Adrenal gland (tissue), 12 donors: ENCODE results near the gene LIG1. TPM values are rescaled to one million over a fixed set of nuclear protein-coding genes. Genes with fewer than 3 reads are reported as not detected.

Experiments
- DNase-seq, 7 donors: peaks; one replicate each; pipeline ENCODE4 v3.0.0-alpha.2; 2019 to 2020
- H3K27ac ChIP-seq, 5 donors: fragments of 200-600 bp; sonication (generic) in 4 of 5; 1 replicate in 3 of 5; 2 replicates in 2 of 5; pipeline versions ENCODE4 v1.5.1 to v1.8.0; 2016 to 2020; ENCODE audit warnings: mild to moderate bottlenecking in 1 of 5
- H3K27me3 ChIP-seq: fragments of 200-600 bp; 2 replicates; pipeline ENCODE4 v1.8.0; 2021
- H3K36me3 ChIP-seq, 2 donors: fragments of 200-600 bp; replicated peaks in 1 of 2; 1 replicate in 1 of 2; 2 replicates in 1 of 2; pipeline versions ENCODE4 v1.5.1 to v1.8.0; 2018 to 2022
- H3K4me1 ChIP-seq, 2 donors: fragments of 200-600 bp; replicated peaks in 1 of 2; 1 replicate in 1 of 2; 2 replicates in 1 of 2; pipeline versions ENCODE4 v1.5.1 to v1.8.0; 2018 to 2021
- H3K4me3 ChIP-seq, 4 donors: fragments of 200-600 bp; sonication (generic) in 3 of 4; one replicate each; pipeline ENCODE4 v1.5.1; 2016 to 2018
- H3K9me3 ChIP-seq, 3 donors: fragments of 200-600 bp; sonication (generic) in 1 of 3; replicated peaks in 1 of 3; 1 replicate in 2 of 3; 2 replicates in 1 of 3; pipeline versions ENCODE4 v1.5.1 to v1.8.0; 2016 to 2021
- CTCF ChIP-seq, 6 experiments: fragments of 450-650 bp in 4 of 6; fragments of 200-600 bp in 2 of 6; sonication (generic) in 1 of 6; IDR thresholded peaks; 1 replicate in 5 of 6; 2 replicates in 1 of 6; pipeline versions ENCODE4 v1.5.1 to v1.8.0; 2016 to 2021; ENCODE audit warnings: antibody characterized with exemption in 6 of 6, mild to moderate bottlenecking in 2 of 6, moderate library complexity in 1 of 6
- POLR2A ChIP-seq, 2 donors: fragments of 450-650 bp; IDR thresholded peaks; one replicate each; pipeline ENCODE4 v1.6.1; 2017; ENCODE audit warnings: antibody characterized with exemption in 2 of 2, mild to moderate bottlenecking in 2 of 2, moderate library complexity in 1 of 2
- WGBS, 4 donors: extraction: QIAGEN DNeasy Blood & Tissue Kit in 2 of 4; methylation state at CpG; one replicate each; pipeline versions ENCODE4 v1.1.5 to v1.1.7; 2013 to 2017; 5-methylcytosine and 5-hydroxymethylcytosine counted together
- intact Hi-C, 2 donors: fragments of 100-400 bp; cut with DNase I; formaldehyde crosslinking; loops; one replicate each; pipeline versions ENCODE4 v1.14.1 to v1.15.0; 2022 to 2023
- polyA plus RNA-seq, 3 donors: library from polyadenylated mRNA; stranded (reverse); fragments of 200-250 nt in 2 of 3; fragments of 350-450 nt in 1 of 3; fragmentation: Illumina TruSeq in 1 of 3; extraction: RNeasy Lipid Tissue Mini Kit (QIAGEN cat#74804) in 1 of 3; gene quantifications; one replicate each; pipeline ENCODE4 v1.2.3, GENCODE V29; 2013 to 2014
- total RNA-seq, 9 donors: library from RNA; depleted of rRNA in 4 of 9; stranded (reverse); fragments of >200 nt in 4 of 9; fragments of 120-200 nt in 1 of 9; fragmentation: NEBNext Ultra II Directional in 1 of 9; extraction: Animal tissue kit (Norgen Biotek cat#: 25700) in 1 of 9; gene quantifications; one replicate each; pipeline versions ENCODE4 v1.1.0 to v1.2.4, GENCODE V29; 2013 to 2023
- donor health status: healthy with polysubstance abuse.
- donor health status: Bipolar disorder and iron deficiency.
- donor health status: DM: yes; HTN: yes; CAD: no.
- donor health status: DM: no; HTN: no; CAD: no.
- donor health status: DM: no; HTN: no; CAD: no.
- donor health status: DM: yes; HTN: yes; CAD: no.

Gene LIG1
- total and polyA plus RNA-seq, 12 donors, result 7.5 to 79.6 (median 15.7) TPM

- TF ChIP-seq CTCF (IDR thresholded peaks at IDR 0.05) (no peak), POLR2A (IDR thresholded peaks at IDR 0.05) (no peak)
- H3K36me3 ChIP-seq, result no peaks in the 10 kb centered on the region
- no peaks in the 10 kb centered on the region for H3K27me3 ChIP-seq
- DNase-seq, result no peak
- H3K4me1 ChIP-seq, result no peaks in the 10 kb centered on the region
- 86 to 90% (median 87%) methylated on average over 10 to 12 of the region's 12 CpGs for WGBS, 4 donors
- H3K27ac ChIP-seq, result no peak overlapping the region
- H3K9me3 ChIP-seq, result no peaks in the 10 kb centered on the region
- H3K4me3 ChIP-seq, result no peak overlapping the region
- intact Hi-C loops, result no loop called here
Observed at GRCh38 chr19:48158210-48158790, 11.8 kb downstream of the LIG1 start.

DNA sequence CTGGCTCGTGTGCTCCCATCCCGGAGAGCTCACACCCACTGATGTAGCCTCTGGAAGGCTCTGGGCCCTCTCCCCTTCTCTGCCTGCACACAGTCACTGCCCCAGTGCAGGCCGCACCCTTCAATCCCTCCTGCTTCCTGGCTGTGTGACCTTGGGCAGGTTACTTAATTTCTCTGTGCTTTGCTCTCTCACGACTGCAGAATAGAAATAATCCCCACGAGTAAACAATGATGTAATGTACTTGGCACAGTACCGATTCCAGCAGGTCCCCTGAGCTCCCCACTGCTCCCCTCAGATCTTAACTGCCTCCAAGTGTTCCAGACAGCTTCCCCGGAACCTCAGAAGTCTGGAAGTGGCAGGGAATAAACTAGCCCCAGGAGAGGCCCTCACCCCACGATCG lies 16.1 kb downstream of the LIG1 start:
- intact Hi-C loops, result loop anchor here in 1 of 2 donors (2.0 kb wide), 1 partner anchor 47 kb away; no protein-coding TSS in a partner anchor
- H3K36me3 ChIP-seq, result no peaks in the 10 kb centered on the region
- no peak overlapping the region for H3K4me3 ChIP-seq
- no peaks in the 10 kb centered on the region for H3K9me3 ChIP-seq
- WGBS, 4 donors, result 59 to 65% (median 64%) methylated on average over 9 of the region's 9 CpGs
- TF ChIP-seq POLR2A (IDR thresholded peaks at IDR 0.05) (no peak), CTCF (IDR thresholded peaks at IDR 0.05) (no peak)
- H3K4me1 ChIP-seq, result no peaks in the 10 kb centered on the region
- no peak for DNase-seq
- H3K27ac ChIP-seq, result no peak overlapping the region
- no peaks in the 10 kb centered on the region for H3K27me3 ChIP-seq

- H3K4me1 ChIP-seq, result no peaks in the 10 kb centered on the region
- intact Hi-C loops, result no loop called here
- no peak overlapping the region for H3K4me3 ChIP-seq
- no peaks in the 10 kb centered on the region for H3K36me3 ChIP-seq
- H3K27me3 ChIP-seq, result no peaks in the 10 kb centered on the region
- no peaks in the 10 kb centered on the region for H3K9me3 ChIP-seq
- peak; percentile 81 to 93 (median 88) for TF ChIP-seq CTCF (IDR thresholded peaks at IDR 0.05)
- no peak for TF ChIP-seq POLR2A (IDR thresholded peaks at IDR 0.05)
- peak; percentile 40 to 91 (median 62) for DNase-seq
- H3K27ac ChIP-seq, result no peak overlapping the region
- 22 to 28% (median 28%) methylated on average over 8 of the region's 8 CpGs for WGBS, 4 donors
Observed at GRCh38 chr19:48152551-48152950, 17.6 kb downstream of the LIG1 start.

DNA sequence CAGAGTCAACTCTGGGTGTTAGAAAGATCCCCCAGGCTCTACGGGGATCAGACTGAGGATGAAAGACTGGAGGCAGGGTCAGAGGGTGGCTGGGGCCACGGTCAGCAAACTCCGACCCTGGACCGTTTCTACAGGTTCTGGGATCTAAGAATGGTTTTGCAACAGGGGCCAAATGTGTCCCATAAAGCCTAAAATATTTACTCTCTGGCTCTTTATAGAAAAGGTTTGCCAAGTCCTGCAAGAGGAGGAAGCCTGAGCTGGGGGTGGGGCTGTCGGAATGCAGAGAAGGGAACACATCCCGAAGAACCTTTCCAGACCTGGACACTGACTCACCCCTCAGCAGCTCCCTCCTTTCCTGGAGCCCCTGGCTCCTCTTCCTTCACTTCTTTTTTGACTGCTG lies 20.7 kb downstream of the LIG1 start:
- Histone ChIP-seq H3K4me3 (no peak overlapping the region), H3K36me3 (no peaks in the 10 kb centered on the region), H3K27ac (no peak overlapping the region), H3K27me3 (no peaks in the 10 kb centered on the region), H3K9me3 (no peaks in the 10 kb centered on the region), H3K4me1 (no peaks in the 10 kb centered on the region)
- TF ChIP-seq CTCF (IDR thresholded peaks at IDR 0.05) (no peak), POLR2A (IDR thresholded peaks at IDR 0.05) (no peak)
- no peak for DNase-seq
- WGBS, 4 donors, result 79 to 84% (median 83%) methylated on average over 6 of the region's 6 CpGs
- intact Hi-C loops, result no loop called here
